Measurements from ENCODE around the gene TTC19.

Gene TTC19

DNA sequence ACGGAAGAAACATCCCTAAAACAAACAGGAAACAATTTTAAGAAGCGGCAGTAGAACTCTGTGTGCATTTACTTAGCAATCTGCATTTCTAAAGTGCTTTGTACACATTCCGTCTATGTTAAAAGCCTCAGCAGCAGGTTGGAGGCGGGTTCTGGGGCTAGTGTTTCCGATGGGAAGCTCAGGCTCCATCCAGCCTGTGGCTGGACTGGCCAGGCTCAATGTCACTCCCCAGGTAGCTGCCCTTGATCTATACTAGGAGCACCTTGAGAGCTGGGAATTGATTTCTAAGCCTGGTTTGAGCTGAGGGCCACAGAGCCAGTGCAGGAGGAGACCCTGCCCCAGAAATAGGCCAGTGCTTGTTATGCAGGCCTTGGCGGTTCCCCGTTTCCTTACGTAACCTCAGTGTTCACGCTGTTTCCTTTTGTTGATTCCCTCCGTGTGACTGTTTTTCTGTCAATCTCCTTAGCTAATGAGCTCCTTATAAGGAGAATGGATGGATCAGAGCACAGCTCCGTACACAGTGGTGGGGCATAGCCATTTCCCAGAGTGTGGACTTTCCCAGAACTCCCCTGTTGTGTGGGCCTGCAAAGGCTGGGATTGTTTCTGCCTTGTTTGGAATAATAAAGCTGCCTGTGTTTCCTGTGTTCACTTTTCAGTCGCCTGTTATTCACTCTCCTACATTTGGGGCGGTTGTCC lies 33.3 kb upstream of the TTC19 start:
- no peak for DNase-seq
- H3K4me3 ChIP-seq (ENCODE audit: low read depth, low read length), result no peak overlapping the region
- no peaks in the 10 kb centered on the region for H3K36me3 ChIP-seq
- H3K4me1 ChIP-seq, result no peaks in the 10 kb centered on the region
- H3K27me3 ChIP-seq, result no peaks in the 10 kb centered on the region
- H3K9me3 ChIP-seq, result no peaks in the 10 kb centered on the region
- TF ChIP-seq, protein P1, sequence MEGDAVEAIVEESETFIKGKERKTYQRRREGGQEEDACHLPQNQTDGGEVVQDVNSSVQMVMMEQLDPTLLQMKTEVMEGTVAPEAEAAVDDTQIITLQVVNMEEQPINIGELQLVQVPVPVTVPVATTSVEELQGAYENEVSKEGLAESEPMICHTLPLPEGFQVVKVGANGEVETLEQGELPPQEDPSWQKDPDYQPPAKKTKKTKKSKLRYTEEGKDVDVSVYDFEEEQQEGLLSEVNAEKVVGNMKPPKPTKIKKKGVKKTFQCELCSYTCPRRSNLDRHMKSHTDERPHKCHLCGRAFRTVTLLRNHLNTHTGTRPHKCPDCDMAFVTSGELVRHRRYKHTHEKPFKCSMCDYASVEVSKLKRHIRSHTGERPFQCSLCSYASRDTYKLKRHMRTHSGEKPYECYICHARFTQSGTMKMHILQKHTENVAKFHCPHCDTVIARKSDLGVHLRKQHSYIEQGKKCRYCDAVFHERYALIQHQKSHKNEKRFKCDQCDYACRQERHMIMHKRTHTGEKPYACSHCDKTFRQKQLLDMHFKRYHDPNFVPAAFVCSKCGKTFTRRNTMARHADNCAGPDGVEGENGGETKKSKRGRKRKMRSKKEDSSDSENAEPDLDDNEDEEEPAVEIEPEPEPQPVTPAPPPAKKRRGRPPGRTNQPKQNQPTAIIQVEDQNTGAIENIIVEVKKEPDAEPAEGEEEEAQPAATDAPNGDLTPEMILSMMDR (IDR thresholded peaks at IDR 0.05; ENCODE audit: low read depth, low read length), result no peak

- Histone ChIP-seq H3K36me3 (no peaks in the 10 kb centered on the region), H3K9me3 (no peaks in the 10 kb centered on the region), H3K4me1 (no peaks in the 10 kb centered on the region), H3K27me3 (no peaks in the 10 kb centered on the region), H3K4me3 (ENCODE audit: low read depth, low read length) (no peak overlapping the region)
- DNase-seq, result no peak
- TF ChIP-seq, protein P1 (IDR thresholded peaks at IDR 0.05; ENCODE audit: low read depth, low read length), result no peak
Observed at GRCh38 chr17:15966879-15967248, 32.8 kb upstream of the TTC19 start.

DNA sequence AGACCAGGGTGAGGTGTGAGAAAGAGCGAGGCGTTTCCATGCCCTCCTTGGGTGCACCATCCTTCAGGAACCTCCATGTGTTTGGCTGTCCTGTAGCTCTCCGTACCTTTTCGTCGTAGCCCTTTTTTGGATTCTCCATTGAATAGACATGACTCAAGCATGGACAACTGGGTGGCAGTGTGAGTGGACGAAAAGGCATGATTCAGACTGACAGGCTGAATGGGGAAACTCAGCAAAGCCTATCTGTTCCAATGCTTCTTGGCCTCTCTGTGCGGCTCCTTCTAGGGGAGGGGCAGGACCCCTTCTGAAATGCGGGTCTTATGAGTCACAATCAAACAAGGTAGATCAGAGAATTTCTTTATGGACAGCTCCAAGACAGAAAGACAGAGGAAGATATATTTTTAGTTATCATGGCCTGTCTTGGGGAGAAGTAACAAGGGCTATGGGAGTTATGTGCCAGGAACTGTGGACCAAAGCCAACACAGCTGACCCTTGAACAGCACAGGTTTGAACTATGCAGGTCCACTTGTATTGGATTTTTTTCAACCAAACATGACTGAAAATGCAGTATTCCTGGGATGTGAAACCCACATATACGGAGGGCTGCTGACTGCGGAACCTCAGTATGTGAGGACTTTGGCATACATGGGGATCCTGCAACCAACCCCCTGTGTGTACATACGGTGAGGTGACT lies 31.8 kb upstream of the TTC19 start:
- no peaks in the 10 kb centered on the region for H3K36me3 ChIP-seq
- no peak overlapping the region for H3K4me3 ChIP-seq (ENCODE audit: low read depth, low read length)
- H3K27me3 ChIP-seq, result no peaks in the 10 kb centered on the region
- DNase-seq, result no peak
- no peaks in the 10 kb centered on the region for H3K4me1 ChIP-seq
- TF ChIP-seq, protein P1 (IDR thresholded peaks at IDR 0.05; ENCODE audit: low read depth, low read length), result no peak
- no peaks in the 10 kb centered on the region for H3K9me3 ChIP-seq

DNA sequence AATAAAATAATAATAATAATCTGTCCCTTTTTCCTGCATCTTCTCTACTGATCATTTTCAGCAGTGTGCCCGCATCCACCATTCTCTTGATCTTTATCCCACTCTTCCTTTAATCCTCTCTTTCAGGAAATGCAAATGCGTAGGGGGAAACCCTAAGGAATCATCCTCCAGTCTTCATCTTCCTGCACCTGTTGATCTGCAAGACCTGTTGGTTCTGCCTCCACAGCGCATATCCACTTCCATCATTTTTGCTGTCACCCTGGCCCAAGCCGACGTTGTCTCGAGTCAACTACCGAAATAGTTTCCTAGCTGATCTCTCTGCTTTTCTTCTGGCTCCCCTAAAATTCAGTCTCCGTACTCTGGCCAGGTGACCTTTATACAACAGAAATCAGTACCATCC lies 30.2 kb upstream of the TTC19 start:
- no peaks in the 10 kb centered on the region for H3K9me3 ChIP-seq
- TF ChIP-seq, protein P1 (IDR thresholded peaks at IDR 0.05; ENCODE audit: low read depth, low read length), result no peak
- DNase-seq, result no peak
- H3K27me3 ChIP-seq, result no peaks in the 10 kb centered on the region
- H3K36me3 ChIP-seq, result no peaks in the 10 kb centered on the region
- H3K4me3 ChIP-seq (ENCODE audit: low read depth, low read length), result no peak overlapping the region
- no peaks in the 10 kb centered on the region for H3K4me1 ChIP-seq

- no peaks in the 10 kb centered on the region for H3K4me1 ChIP-seq
- TF ChIP-seq, protein P1 (IDR thresholded peaks at IDR 0.05; ENCODE audit: low read depth, low read length), result no peak
Observed at GRCh38 chr17:15970500-15970899, 29.1 kb upstream of the TTC19 start.

DNA sequence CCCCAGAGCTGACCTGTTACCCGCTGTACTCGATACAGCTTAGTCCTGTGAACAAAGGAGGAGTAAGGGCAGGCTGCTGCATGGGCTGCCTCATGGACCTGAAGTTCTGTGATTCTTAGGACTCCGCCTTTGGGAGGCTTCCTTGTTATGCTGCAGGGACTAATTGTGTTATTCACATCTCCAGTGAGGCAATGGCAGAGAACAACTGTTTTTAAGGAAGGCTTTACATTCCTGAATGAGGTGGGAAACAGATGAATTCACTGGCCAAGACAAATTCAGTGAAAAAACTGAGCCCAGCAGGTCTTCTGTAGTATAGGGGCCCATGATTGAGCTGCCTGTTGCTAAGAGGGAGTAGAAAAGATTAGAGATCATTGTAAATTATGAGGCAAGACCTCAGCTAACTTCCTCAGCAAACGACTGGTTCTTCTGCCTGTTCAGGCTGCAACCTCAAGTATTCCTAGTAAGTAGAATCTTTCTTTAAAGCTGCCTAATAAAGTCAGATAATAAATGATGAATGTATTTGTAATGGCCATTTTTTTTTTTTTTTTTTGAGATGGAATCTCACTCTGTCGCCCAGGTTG lies 28.4 kb upstream of the TTC19 start:
- no peak for DNase-seq
- Histone ChIP-seq H3K9me3 (no peaks in the 10 kb centered on the region), H3K27me3 (no peaks in the 10 kb centered on the region), H3K36me3 (no peaks in the 10 kb centered on the region), H3K4me1 (no peaks in the 10 kb centered on the region), H3K4me3 (ENCODE audit: low read depth, low read length) (no peak overlapping the region)
- TF ChIP-seq, protein P1 (IDR thresholded peaks at IDR 0.05; ENCODE audit: low read depth, low read length), result no peak

More at GRCh38 chr17:15970500-15970899, 29.1 kb upstream of the TTC19 start:
- Histone ChIP-seq H3K36me3 (no peaks in the 10 kb centered on the region), H3K27me3 (no peaks in the 10 kb centered on the region), H3K4me3 (ENCODE audit: low read depth, low read length) (no peak overlapping the region), H3K9me3 (no peaks in the 10 kb centered on the region)
- DNase-seq, result no peak
